Motor neuron (in vitro differentiated cells): ENCODE results near the gene TALDO1. TPM values are rescaled to one million over a fixed set of nuclear protein-coding genes. Genes with fewer than 3 reads are reported as not detected.

Experiments
- ATAC-seq, 8 experiments: fragments of 200-7000 bp; cut with Tn5 transposase; replicated peaks in 6 of 8; 2 replicates each; pipeline ENCODE4 v1.8.0; 2021; ENCODE audit warnings: mild to moderate bottlenecking in 8 of 8, moderate library complexity in 8 of 8
- H3K27ac ChIP-seq, 2 donors: fragments of 250-450 bp; sonication (Bioruptor Pico); 2 replicates each; pipeline ENCODE4 v1.9.0; 2021; ENCODE audit warnings: antibody characterized with exemption in 2 of 2, mild to moderate bottlenecking in 2 of 2, moderate library complexity in 1 of 2
- H3K4me1 ChIP-seq, 2 donors: fragments of 250-450 bp; sonication (Bioruptor Pico); replicated peaks in 1 of 2; 2 replicates each; pipeline ENCODE4 v1.6.1; 2021; ENCODE audit warnings: antibody characterized with exemption in 2 of 2, mild to moderate bottlenecking in 2 of 2, moderate library complexity in 1 of 2
- H3K4me3 ChIP-seq, 5 donors: fragments of 250-450 bp; sonication (Bioruptor Pico); 2 replicates each; pipeline ENCODE4 v1.9.0; 2021; ENCODE audit warnings: antibody characterized with exemption in 5 of 5, mild to moderate bottlenecking in 5 of 5, moderate library complexity in 4 of 5
- WGBS, 10 experiments: fragments of 450-650 bp; shearing (Covaris generic); methylation state at CpG; one replicate each; pipeline ENCODE4 v1.0.0; 2022; 5-methylcytosine and 5-hydroxymethylcytosine counted together
- in situ Hi-C, 9 experiments: fragments of 400-800 bp; cut with MboI; loops; one replicate each; pipeline ENCODE4 v1.15.0; 2021; ENCODE audit warnings: low sequenced_read_pairs in 9 of 9, low pct_unique_long_range_greater_than_20kb in 2 of 9; ENCODE audit not compliant: unreplicated experiment in 9 of 9
- total RNA-seq, 8 experiments: library from RNA; unstranded; fragments of 300-600 nt; gene quantifications; 2 replicates each; pipeline versions ENCODE4 v1.2.3 to v1.2.4, GENCODE V29; 2022

TALDO1 gene
- total RNA-seq: 100 to 1,000 TPM in 3 of 8 experiments, 10 to 100 TPM in 5; 62.3 to 304 (median 94.6) TPM

- in situ Hi-C loops: no loop called here
- WGBS, 10 experiments: 0 to 2% methylated on average over 6 to 12 of the region's 112 CpGs; no CpG with 5 or more reads in 8 of the 10 experiments
- H3K4me1 ChIP-seq: peaks cover 4 to 17% of the 10 kb centered on the region in 2 donors
- ATAC-seq: peak; percentile 90 to 97 (median 95)
- H3K27ac ChIP-seq: peak within 1 kb of the TSS; percentile 86 to 88
- peak within 1 kb of the TSS; percentile 78 to 95 (median 90) for H3K4me3 ChIP-seq
Measured at GRCh38 chr11:747158-748006, at the start of gene TALDO1. TALDO1 (plus strand) TSS chr11:747464; CDS start chr11:747482, 18 bp downstream.

GRCh38 chr11:697811-698311 lies 49.4 kb upstream of the TALDO1 start:
- Histone ChIP-seq H3K4me3 (no peak overlapping the region), H3K4me1 (peaks cover 14 to 30% of the 10 kb centered on the region in 2 donors), H3K27ac (no peak overlapping the region)
- 24 to 89% (median 54%) methylated on average over 1 to 5 of the region's 11 CpGs; no CpG with 5 or more reads in 5 of the 10 experiments for WGBS, 10 experiments
- ATAC-seq: no peak
- in situ Hi-C loops: no loop called here

GRCh38 chr11:698493-699115 lies 48.7 kb upstream of the TALDO1 start:
- ATAC-seq: no peak
- no peak overlapping the region for H3K4me3 ChIP-seq
- in situ Hi-C loops: no loop called here
- WGBS, 10 experiments: 0 to 81% (median 58%) methylated on average over 1 to 11 of the region's 17 CpGs; no CpG with 5 or more reads in 3 of the 10 experiments
- H3K4me1 ChIP-seq: peaks cover 6 to 23% of the 10 kb centered on the region in 2 donors
- H3K27ac ChIP-seq: no peak overlapping the region

- Histone ChIP-seq H3K4me3 (no peak overlapping the region), H3K4me1 (peaks cover 1 to 18% of the 10 kb centered on the region in 2 donors), H3K27ac (no peak overlapping the region)
- in situ Hi-C loops: no loop called here
- ATAC-seq: no peak
- 70 to 100% (median 90%) methylated on average over 2 to 7 of the region's 7 CpGs; no CpG with 5 or more reads in 3 of the 10 experiments for WGBS, 10 experiments
Measured at GRCh38 chr11:699116-699508, 48.2 kb upstream of the TALDO1 start.

GRCh38 chr11:699753-700152 lies 47.5 kb upstream of the TALDO1 start:
- Histone ChIP-seq H3K27ac (no peak overlapping the region), H3K4me1 (peaks cover 0 to 16% of the 10 kb centered on the region in 2 donors), H3K4me3 (no peak overlapping the region)
- ATAC-seq: no peak
- in situ Hi-C loops: no loop called here
- 86 to 100% methylated on average over 1 of the region's 1 CpG; no CpG with 5 or more reads in 8 of the 10 experiments for WGBS, 10 experiments

GRCh38 chr11:701741-702461 lies 45.4 kb upstream of the TALDO1 start:
- WGBS, 10 experiments: 87 to 98% (median 95%) methylated on average over 6 to 11 of the region's 22 CpGs; no CpG with 5 or more reads in 6 of the 10 experiments
- Histone ChIP-seq H3K27ac (no peak overlapping the region), H3K4me1 (peaks cover 6 to 20% of the 10 kb centered on the region in 2 donors), H3K4me3 (no peak overlapping the region)
- in situ Hi-C loops: no loop called here
- ATAC-seq: no peak

- Histone ChIP-seq H3K4me3 (no peak overlapping the region), H3K27ac (no peak overlapping the region), H3K4me1 (peaks cover 12 to 18% of the 10 kb centered on the region in 2 donors)
- in situ Hi-C loops: no loop called here
- WGBS, 10 experiments: 78 to 100% (median 95%) methylated on average over 2 to 9 of the region's 26 CpGs; no CpG with 5 or more reads in 6 of the 10 experiments
- ATAC-seq: no peak
Measured at GRCh38 chr11:702462-703461, 44.5 kb upstream of the TALDO1 start.

GRCh38 chr11:703506-703905 lies 43.8 kb upstream of the TALDO1 start:
- Histone ChIP-seq H3K4me3 (no peak overlapping the region), H3K4me1 (peaks cover 12 to 13% of the 10 kb centered on the region in 2 donors), H3K27ac (no peak overlapping the region)
- 60 to 100% (median 91%) methylated on average over 1 to 7 of the region's 9 CpGs; no CpG with 5 or more reads in 4 of the 10 experiments for WGBS, 10 experiments
- no peak for ATAC-seq
- in situ Hi-C loops: no loop called here

GRCh38 chr11:704228-704674 lies 43.0 kb upstream of the TALDO1 start:
- no peak overlapping the region for H3K4me3 ChIP-seq
- no peak overlapping the region for H3K27ac ChIP-seq
- ATAC-seq: no peak
- peaks cover 12% of the 10 kb centered on the region in 2 donors for H3K4me1 ChIP-seq
- in situ Hi-C loops: no loop called here
- 70 to 100% (median 80%) methylated on average over 1 to 6 of the region's 18 CpGs; no CpG with 5 or more reads in 5 of the 10 experiments for WGBS, 10 experiments

- Histone ChIP-seq H3K4me1 (peaks cover 12 to 18% of the 10 kb centered on the region in 2 donors), H3K4me3 (no peak overlapping the region), H3K27ac (no peak overlapping the region)
- WGBS, 10 experiments: 76 to 100% methylated on average over 1 to 2 of the region's 27 CpGs; no CpG with 5 or more reads in 8 of the 10 experiments
- ATAC-seq: peak in 3 of 8 experiments; percentile 0 to 2 (median 1)
- in situ Hi-C loops: no loop called here
Measured at GRCh38 chr11:704781-705645, 42.3 kb upstream of the TALDO1 start.
